HG02885 (cell line): Measurements from ENCODE around the gene PPDPF.

Source experiments
- ATAC-seq: cut with Tn5 transposase; IDR thresholded peaks from one replicate; pipeline ENCODE4 v1.9.1; 2021; ENCODE audit warnings: mild to moderate bottlenecking; ENCODE audit not compliant: unreplicated experiment, poor library complexity

PPDPF gene

GRCh38 chr20:63487116-63487764 is 33.3 kb upstream of the PPDPF start:
- no peak for ATAC-seq

GRCh38 chr20:63487781-63488241 is 32.8 kb upstream of the PPDPF start:
- ATAC-seq, result no peak

GRCh38 chr20:63488315-63489251 is 32.0 kb upstream of the PPDPF start:
- ATAC-seq, result no peak

GRCh38 chr20:63490416-63490815 is 30.1 kb upstream of the PPDPF start:
- ATAC-seq, result no peak

GRCh38 chr20:63491078-63491477 is 29.5 kb upstream of the PPDPF start:
- ATAC-seq, result no peak

GRCh38 chr20:63491635-63492230 is 28.8 kb upstream of the PPDPF start:
- ATAC-seq, result no peak

- ATAC-seq, result no peak
These were observed 28.0 kb upstream of the PPDPF start for GRCh38 chr20:63492518-63492917.

- ATAC-seq, result no peak
These were observed 27.6 kb upstream of the PPDPF start for GRCh38 chr20:63492982-63493381.

- ATAC-seq, result no peak
These were observed 27.0 kb upstream of the PPDPF start for GRCh38 chr20:63493563-63494020.

GRCh38 chr20:63494084-63494419 is 26.5 kb upstream of the PPDPF start:
- ATAC-seq, result no peak

GRCh38 chr20:63494420-63495166 is 26.0 kb upstream of the PPDPF start:
- ATAC-seq, result no peak

GRCh38 chr20:63495167-63495720 is 25.3 kb upstream of the PPDPF start:
- ATAC-seq, result no peak

GRCh38 chr20:63495741-63496595 is 24.6 kb upstream of the PPDPF start:
- no peak for ATAC-seq

GRCh38 chr20:63496596-63497120 is 23.9 kb upstream of the PPDPF start:
- ATAC-seq, result no peak

- no peak for ATAC-seq
These were observed 23.2 kb upstream of the PPDPF start for GRCh38 chr20:63497138-63497945.

GRCh38 chr20:63497946-63498935 is 22.3 kb upstream of the PPDPF start:
- ATAC-seq, result no peak

GRCh38 chr20:63498960-63499337 is 21.6 kb upstream of the PPDPF start, which contains the start of gene EEF1A2:
EEF1A2 (minus strand) TSS chr20:63499083; CDS start chr20:63497763, 1,320 bp downstream.
- ATAC-seq, result no peak
